SK-N-SH treated with all-trans-retinoic acid at 6 μM for 48 hours (cell line): ENCODE measurements around the gene IGSF6.

Experiments
- BACH2 ChIP-seq: fragments of 250-450 bp; sonication (Bioruptor Pico); IDR thresholded peaks from 2 replicates; pipeline ENCODE4 v1.9.0; 2021; ENCODE audit warnings: mild to moderate bottlenecking, borderline replicate concordance
- CSDC2 ChIP-seq: fragments of 250-450 bp; sonication (Bioruptor Pico); IDR thresholded peaks from 2 replicates; pipeline ENCODE4 v1.5.0; 2020; ENCODE audit warnings: mild to moderate bottlenecking, moderate library complexity
- ESRRG ChIP-seq: fragments of 250-450 bp; sonication (Bioruptor Pico); IDR thresholded peaks from 2 replicates; pipeline ENCODE4 v1.6.1; 2021; ENCODE audit warnings: mild to moderate bottlenecking
- ZFP30 ChIP-seq: fragments of 450-650 bp; formaldehyde crosslinking; IDR thresholded peaks from 2 replicates; pipeline ENCODE4 v1.5.0; 2022; ENCODE audit warnings: mild to moderate bottlenecking, moderate library complexity
- TF ChIP-seq, protein P1 (sequence below): fragments of 250-450 bp; sonication (Bioruptor Pico); IDR thresholded peaks from 2 replicates; pipeline ENCODE4 v1.8.0; 2021; ENCODE audit warnings: low read depth, mild to moderate bottlenecking, moderate library complexity, borderline replicate concordance

DNA sequence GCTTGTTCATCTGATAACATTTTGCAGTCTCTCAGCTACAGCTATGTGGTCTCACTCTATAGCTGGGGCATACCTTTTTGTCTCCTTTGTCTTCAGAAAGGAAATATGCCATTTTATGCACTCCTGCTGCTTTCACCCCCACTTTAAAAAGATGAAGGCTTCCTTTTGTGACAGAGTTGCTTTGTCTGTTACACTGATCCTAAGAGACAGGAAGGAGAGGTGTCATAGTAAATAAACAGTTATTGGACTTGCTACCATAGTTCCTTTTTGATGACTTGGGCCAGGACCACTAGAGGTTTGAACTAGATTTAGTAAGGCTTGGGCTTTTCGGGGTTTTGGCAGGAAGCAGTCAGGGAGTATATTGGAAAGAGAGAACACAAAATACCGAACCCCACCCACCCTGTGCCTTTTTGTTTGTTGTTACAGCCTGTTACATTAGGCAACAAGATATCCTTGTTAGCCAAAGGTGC, 54.8 kb downstream of the IGSF6 start:
- TF ChIP-seq ESRRG (CRISPR knock-in tag) (no peak), CSDC2 (CRISPR knock-in tag) (no peak), BACH2 (CRISPR knock-in tag) (no peak), ZFP30 (CRISPR knock-in tag) (no peak)
- TF ChIP-seq, protein P1, sequence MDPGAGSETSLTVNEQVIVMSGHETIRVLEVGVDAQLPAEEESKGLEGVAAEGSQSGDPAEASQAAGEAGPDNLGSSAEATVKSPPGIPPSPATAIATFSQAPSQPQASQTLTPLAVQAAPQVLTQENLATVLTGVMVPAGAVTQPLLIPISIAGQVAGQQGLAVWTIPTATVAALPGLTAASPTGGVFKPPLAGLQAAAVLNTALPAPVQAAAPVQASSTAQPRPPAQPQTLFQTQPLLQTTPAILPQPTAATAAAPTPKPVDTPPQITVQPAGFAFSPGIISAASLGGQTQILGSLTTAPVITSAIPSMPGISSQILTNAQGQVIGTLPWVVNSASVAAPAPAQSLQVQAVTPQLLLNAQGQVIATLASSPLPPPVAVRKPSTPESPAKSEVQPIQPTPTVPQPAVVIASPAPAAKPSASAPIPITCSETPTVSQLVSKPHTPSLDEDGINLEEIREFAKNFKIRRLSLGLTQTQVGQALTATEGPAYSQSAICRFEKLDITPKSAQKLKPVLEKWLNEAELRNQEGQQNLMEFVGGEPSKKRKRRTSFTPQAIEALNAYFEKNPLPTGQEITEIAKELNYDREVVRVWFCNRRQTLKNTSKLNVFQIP = no peak
